NCI-H2196 (cell line): ENCODE measurements around the gene TEN1.

Experiments used
- DNase-seq: peaks from one replicate; lab custom pipeline; 2025; ENCODE audit not compliant: unreplicated experiment; lab: John Stamatoyannopoulos, UW

TEN1 gene

GRCh38 chr17:75976175-75976848 lies 2.7 kb upstream of the TEN1 start:
- no peak for DNase-seq

DNA sequence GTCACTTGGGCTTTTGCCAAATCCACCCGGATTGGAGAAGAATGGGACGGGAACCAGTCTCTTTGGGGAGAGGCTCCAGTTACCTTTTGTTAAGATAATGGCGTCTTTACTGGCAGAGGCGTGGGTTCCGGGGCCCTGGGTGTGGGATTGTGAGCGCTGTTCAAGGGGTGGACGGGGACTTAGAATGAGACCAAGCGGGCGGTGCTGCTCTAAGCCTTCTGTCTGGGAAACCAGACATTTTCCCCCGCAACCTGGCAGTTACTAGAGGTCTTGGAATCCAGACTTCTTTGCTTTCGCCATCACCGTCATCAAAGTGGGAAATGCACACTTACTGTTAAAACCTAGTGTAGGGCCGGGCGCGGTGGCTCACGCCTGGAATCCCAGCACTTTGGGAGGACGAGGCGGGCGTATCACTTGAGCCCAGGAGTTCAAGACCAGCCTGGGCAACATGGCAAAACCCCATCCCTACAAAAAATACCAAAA lies 706 bp downstream of the TEN1 start:
- no peak for DNase-seq

- DNase-seq = no peak
These were observed 1.4 kb downstream of the TEN1 start for GRCh38 chr17:75980188-75981018.

- DNase-seq = no peak
These were observed 2.1 kb downstream of the TEN1 start for GRCh38 chr17:75981019-75981615.

DNA sequence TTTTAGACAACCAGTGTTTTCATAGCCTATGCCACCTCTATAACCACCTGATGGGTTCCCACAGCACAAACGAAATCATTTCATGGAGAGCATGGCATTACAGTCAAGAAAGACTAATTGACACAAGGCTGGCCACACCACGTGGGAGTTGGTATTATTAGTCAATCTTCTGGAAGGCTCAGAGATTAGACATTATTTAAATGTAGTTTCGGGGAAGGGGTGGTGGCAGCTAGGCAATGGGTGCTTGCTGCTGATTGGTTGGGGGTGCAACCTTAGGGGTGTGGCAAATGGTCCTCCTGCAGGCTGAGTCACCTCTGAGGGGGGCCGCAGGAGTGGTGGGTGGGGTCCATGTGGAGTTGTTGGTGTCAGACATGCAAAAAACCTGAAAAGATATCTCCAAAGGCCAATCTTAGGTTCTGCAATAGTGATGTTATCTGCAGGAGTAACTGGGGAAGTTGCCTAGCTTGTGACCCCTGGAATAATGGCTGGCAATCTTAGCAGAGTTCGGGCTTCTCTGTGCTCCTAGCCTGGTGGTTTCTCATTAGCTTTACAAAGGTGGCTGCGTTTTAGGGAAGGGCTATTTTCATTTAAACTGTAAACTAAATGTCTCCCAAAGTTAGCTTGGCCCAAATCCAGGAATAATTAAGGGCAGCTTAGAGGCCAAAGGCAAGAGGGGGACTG lies 4.6 kb downstream of the TEN1 start:
- no peak for DNase-seq

GRCh38 chr17:75985986-75986385 lies 6.9 kb downstream of the TEN1 start:
- DNase-seq = no peak

GRCh38 chr17:75987041-75987440 lies 8.0 kb downstream of the TEN1 start:
- no peak for DNase-seq

DNA sequence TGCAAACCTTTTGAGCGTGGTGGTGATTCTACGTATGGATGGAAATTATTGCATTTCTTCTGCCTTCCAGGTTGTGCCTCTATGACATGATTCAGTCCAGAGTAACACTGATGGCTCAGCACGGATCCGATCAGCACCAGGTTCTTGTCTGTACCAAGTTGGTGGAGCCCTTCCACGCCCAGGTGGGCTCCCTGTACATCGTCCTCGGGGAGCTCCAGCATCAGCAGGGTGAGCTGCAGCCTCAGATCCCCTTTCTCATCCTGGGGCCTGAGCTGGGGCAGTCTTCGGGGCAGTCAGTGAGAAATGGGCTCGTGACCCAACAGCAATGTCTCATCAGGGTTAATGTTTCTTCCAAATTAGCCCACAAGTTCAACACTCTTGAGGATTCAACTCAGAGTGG lies 12.4 kb downstream of the TEN1 start:
- DNase-seq = no peak

- DNase-seq = no peak
These were observed 15.8 kb downstream of the TEN1 start for GRCh38 chr17:75994802-75995370.

GRCh38 chr17:75995385-75995925 lies 16.4 kb downstream of the TEN1 start:
- no peak for DNase-seq

- no peak for DNase-seq
These were observed 17.9 kb downstream of the TEN1 start for GRCh38 chr17:75996665-75997590.

DNA sequence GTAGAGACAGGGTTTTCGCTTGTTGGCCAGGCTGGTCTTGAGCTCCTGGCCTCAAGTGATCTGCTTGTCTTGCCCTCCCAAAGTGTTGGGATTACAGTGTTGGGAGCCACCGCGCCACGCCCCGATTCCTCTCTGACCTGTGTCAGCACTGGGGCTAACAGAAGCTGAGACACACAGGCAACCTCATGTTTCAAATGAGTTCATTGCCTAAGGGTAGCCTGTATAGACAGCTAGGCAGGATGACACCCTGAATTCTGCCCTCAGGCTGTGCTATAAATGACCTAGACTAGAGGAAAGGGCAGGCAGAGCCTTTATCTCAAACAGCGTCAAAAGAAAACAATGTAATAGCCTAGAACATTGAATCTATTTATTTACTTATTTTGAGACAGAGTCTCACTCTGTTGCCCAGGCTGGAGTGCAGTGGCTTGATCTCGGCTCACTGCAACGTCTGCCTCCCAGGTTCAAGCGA lies 19.3 kb downstream of the TEN1 start:
- DNase-seq = no peak

DNA sequence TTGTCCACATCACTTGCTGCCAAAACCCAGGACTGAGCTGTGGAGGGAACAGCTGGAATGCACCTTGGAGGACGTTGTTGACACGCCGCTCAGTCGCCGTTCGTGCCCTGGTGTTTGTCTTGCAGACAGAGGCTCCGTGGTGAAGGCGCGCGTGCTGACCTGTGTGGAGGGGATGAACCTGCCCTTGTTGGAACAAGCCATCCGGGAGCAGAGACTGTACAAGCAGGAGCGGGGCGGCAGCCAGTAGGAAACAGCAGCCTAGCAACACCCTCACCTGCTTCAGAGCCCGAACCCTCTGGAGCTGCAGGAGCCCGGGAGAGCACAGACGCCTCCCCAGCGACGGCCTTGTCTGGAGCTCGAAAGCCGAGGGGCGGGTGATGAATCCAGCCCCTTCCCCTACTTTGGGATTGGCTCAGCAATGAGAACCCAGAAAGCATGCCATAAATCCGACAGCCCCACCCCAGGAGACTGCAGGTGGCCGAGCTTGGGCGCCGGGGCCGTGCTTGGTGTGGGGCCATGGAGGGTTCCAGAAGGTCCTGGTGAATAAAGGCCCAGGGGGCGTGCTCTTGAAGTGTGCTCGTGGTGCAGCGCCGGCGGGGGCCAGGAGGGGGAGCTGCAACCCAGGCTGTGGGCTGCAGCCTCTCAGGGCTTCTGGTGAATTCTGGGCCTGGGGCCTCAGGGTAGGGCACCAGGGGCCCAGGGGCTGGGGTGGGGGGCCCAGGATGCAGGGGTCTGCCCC lies 21.1 kb downstream of the TEN1 start:
- DNase-seq = peak; percentile 68

DNA sequence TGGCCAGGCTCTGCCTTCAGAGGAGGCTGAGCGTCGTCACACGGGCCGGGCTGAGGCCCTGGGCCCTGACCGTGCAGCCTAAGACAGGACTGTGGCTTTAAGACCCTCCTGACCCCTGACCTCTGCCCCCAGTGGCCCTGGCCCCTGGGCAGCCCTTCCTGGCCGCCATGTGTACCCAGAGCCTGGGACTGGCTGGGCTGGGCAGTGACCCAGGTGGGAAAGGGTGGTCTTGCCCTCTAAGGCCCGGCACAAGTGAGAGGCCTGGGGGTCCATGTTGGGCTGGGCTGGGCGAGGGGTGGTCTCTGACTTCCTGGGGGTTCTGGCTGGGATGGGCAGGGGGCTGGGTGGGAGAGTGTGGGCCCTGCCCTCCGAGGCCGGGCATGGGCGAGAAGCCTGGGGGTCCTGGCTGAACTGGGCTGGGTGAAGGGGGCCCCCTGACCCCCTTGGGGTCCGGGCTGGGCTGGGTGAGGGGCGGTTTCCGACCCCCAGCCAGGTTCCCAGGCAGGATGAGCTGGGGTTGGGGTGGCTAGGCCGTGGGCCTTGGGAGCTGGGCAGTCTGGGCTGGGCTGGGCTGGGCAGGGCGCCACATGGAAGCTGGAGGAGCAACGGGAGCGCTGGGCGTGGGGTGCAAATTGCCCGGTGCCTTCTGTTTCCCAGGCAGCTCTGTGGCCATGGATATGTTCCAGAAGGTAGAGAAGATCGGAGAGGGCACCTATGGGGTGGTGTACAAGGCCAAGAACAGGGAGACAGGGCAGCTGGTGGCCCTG lies 21.9 kb downstream of the TEN1 start, which contains the start of gene CDK3:
Gene CDK3 (plus strand): TSS at position 101 of the 767 bp plus-strand sequence. CDS start 571 bp downstream, at position 672.
- DNase-seq = no peak

GRCh38 chr17:76002100-76002499 lies 23.1 kb downstream of the TEN1 start:
- no peak for DNase-seq

- no peak for DNase-seq
These were observed 24.9 kb downstream of the TEN1 start for GRCh38 chr17:76003915-76004314.

- DNase-seq = no peak
These were observed 25.8 kb downstream of the TEN1 start for GRCh38 chr17:76004750-76005262.
